ENCODE data around the gene TADA3. TPM values are rescaled to one million over a fixed set of nuclear protein-coding genes. Genes with fewer than 3 reads are reported as not detected.
A peak's percentile ranks its signal among the peaks of the same experiment; 100 is the strongest.

Gene TADA3
- total RNA-seq, 6 experiments from 2014 or later, result 69.2 to 84.9 (median 77.0) TPM

DNA sequence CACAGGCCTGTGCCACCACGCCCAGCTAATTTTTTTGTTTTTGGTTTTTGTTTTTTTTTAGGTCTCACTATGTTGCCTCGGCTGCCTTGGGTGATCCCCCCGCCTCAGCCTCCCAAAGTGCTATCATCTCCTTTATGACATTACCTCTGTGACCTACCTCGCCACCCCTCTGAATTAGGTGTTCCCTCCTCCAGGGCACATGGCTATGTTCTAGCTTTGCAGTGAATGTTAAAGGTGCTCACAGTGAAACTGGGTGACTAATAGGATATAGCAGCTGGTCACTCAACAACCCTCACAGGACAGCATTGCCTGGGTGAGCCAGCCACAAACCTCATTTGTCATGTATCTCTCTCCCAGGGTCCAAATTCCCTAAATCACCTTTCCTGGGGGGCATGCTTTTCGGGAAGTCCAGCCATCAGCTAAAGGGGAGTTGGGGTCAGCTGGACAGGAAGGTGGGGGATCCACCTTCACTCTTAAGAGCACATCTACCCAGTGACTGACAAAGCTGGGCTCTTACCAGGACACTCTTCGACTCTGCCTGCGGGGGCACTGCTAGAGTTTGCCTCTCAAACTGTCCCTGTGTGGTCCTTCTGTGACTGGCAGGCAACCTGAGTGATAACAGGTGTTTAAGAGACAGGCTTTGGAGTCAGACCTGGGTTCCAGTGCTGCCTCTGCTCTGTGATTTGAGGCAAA lies 16.2 kb upstream of the TADA3 start:
- Mint-ChIP-seq H3K4me1 (ENCODE audit: low read depth) (peaks cover 49% of the 10 kb centered on the region), H3K27me3 (ENCODE audit: insufficient read depth) (peaks cover 2% of the 10 kb centered on the region), H3K9me3 (no peaks in the 10 kb centered on the region), H3K36me3 (ENCODE audit: low read depth) (peaks cover 22% of the 10 kb centered on the region), H3K27ac (peak overlapping the region; percentile 97), H3K4me3 (no peak overlapping the region)
- TF ChIP-seq, protein P1, sequence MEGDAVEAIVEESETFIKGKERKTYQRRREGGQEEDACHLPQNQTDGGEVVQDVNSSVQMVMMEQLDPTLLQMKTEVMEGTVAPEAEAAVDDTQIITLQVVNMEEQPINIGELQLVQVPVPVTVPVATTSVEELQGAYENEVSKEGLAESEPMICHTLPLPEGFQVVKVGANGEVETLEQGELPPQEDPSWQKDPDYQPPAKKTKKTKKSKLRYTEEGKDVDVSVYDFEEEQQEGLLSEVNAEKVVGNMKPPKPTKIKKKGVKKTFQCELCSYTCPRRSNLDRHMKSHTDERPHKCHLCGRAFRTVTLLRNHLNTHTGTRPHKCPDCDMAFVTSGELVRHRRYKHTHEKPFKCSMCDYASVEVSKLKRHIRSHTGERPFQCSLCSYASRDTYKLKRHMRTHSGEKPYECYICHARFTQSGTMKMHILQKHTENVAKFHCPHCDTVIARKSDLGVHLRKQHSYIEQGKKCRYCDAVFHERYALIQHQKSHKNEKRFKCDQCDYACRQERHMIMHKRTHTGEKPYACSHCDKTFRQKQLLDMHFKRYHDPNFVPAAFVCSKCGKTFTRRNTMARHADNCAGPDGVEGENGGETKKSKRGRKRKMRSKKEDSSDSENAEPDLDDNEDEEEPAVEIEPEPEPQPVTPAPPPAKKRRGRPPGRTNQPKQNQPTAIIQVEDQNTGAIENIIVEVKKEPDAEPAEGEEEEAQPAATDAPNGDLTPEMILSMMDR (IDR thresholded peaks at IDR 0.05), result peak; percentile 66
- peak; percentile 50 for DNase-seq

DNA sequence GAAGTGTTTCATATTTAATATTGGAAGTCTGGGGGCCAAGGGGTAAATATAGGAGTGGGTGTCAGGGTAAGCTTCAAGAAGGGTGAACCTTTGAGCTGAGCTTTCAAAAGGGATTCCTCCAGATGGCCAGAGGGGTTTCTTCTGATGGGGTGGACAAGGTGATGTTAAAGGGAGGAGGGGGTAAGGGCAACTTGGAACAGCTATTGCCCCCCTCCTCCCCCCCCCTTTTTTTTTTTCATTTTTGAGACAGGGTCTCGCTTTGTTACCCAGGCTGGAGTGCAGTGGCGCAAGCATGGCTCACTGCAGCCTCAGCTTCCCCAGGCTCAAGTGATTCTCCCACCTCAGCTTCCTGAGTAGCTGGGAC lies 15.7 kb upstream of the TADA3 start:
- TF ChIP-seq, protein P1 (IDR thresholded peaks at IDR 0.05), result no peak
- DNase-seq, result no peak
- peaks cover 4% of the 10 kb centered on the region for H3K27me3 Mint-ChIP-seq (ENCODE audit: insufficient read depth)
- no peak overlapping the region for H3K4me3 Mint-ChIP-seq
- peaks cover 53% of the 10 kb centered on the region for H3K4me1 Mint-ChIP-seq (ENCODE audit: low read depth)
- H3K9me3 Mint-ChIP-seq, result no peaks in the 10 kb centered on the region
- H3K27ac Mint-ChIP-seq, result peak overlapping the region; percentile 97
- peaks cover 22% of the 10 kb centered on the region for H3K36me3 Mint-ChIP-seq (ENCODE audit: low read depth)

DNA sequence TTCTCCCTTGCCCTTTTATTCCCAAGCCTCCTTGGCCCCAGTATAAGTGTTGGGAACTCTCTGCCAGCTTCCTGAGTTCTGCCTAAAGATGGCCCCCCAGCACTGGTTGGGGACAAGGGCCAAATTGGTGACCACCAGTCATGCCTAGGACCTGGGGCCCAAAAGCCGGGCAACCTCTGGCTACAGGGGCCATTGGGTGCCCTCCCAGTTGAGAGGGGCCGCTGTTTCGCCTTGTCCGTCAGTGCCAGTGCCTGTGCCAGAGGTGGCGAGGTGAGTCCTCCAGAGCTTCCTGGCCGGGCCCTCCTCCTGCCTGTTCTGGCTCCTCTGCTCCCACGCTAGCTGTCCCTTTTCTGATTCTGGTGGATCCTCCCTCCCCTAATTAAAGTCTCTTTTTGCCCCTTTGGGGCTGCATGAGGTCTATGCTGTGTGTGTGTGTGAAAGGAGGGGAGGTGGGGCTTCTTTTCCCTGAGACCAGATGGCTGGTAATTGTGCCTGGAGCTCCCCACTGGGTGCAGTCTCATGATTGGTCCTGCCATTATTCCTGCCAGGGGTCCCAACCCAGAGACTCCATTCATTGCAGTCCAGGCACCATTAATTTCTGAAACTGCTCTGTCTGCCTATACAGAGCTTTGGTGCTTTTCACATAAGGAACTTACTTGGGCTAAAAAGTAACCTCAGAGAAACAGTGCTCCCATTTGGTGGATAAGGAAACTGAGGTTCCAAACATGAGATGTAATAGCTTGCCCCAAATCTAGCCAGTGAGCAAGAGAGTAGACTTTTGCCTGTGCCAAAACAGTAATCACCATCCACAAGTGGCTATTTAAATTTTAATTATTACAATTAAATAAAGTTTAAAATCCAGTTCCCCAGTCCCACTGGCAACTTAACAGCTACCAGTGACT lies 14.7 kb upstream of the TADA3 start:
- TF ChIP-seq, protein P1 (IDR thresholded peaks at IDR 0.05), result no peak
- Mint-ChIP-seq H3K36me3 (ENCODE audit: low read depth) (peaks cover 22% of the 10 kb centered on the region), H3K9me3 (no peaks in the 10 kb centered on the region), H3K27me3 (ENCODE audit: insufficient read depth) (peaks cover 7% of the 10 kb centered on the region), H3K27ac (peak overlapping the region; percentile 97), H3K4me1 (ENCODE audit: low read depth) (peaks cover 53% of the 10 kb centered on the region), H3K4me3 (no peak overlapping the region)
- DNase-seq, result no peak

DNA sequence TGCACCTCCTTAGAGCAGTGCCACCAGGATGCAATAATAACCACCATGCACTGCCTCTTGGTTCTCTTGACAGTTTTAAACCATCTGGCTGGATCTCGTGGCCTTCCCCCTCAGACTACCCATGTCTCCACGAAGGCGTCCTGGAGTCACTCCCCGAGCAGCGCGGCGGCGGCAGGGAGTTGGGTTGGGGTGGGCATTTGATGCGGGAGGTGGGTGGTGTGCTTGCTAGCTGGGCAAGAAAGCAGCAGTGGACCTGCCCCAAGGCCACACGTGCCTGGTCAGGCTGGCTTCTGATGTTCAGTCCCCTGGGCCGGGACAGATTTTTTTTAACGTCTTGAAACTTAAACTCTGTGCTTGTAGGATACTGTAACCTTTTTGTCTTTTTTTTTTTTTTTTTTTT lies 13.9 kb upstream of the TADA3 start:
- H3K4me3 Mint-ChIP-seq, result no peak overlapping the region
- TF ChIP-seq, protein P1 (IDR thresholded peaks at IDR 0.05), result no peak
- no peak for DNase-seq
- no peaks in the 10 kb centered on the region for H3K9me3 Mint-ChIP-seq
- peaks cover 7% of the 10 kb centered on the region for H3K27me3 Mint-ChIP-seq (ENCODE audit: insufficient read depth)
- H3K36me3 Mint-ChIP-seq (ENCODE audit: low read depth), result peaks cover 14% of the 10 kb centered on the region
- H3K27ac Mint-ChIP-seq, result no peak overlapping the region
- H3K4me1 Mint-ChIP-seq (ENCODE audit: low read depth), result peaks cover 45% of the 10 kb centered on the region

DNA sequence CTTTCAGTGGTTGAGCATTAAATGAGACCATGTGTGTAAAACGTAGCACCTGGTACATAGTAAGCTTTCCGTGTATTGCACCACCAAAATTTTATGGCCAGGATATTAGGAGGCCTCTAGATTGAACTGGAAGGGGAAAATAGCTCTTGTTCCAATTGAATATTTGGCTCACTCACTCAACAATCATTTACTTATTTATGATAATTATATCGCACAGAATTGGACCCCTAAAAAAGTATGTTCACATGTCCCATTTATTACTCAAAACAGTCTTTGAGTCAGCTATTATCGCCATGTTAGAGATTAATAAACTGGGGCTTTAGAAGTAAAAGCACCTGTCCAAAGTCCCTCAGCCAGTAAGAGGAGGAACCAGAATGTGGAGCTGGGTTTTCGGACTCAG lies 12.7 kb upstream of the TADA3 start:
- H3K27ac Mint-ChIP-seq, result no peak overlapping the region
- peaks cover 7% of the 10 kb centered on the region; the same call in 1 of the 2 replicates for H3K27me3 Mint-ChIP-seq (ENCODE audit: insufficient read depth)
- no peaks in the 10 kb centered on the region for H3K9me3 Mint-ChIP-seq
- peaks cover 12% of the 10 kb centered on the region for H3K36me3 Mint-ChIP-seq (ENCODE audit: low read depth)
- no peak for DNase-seq
- TF ChIP-seq, protein P1 (IDR thresholded peaks at IDR 0.05), result no peak
- H3K4me1 Mint-ChIP-seq (ENCODE audit: low read depth), result peaks cover 35% of the 10 kb centered on the region
- no peak overlapping the region for H3K4me3 Mint-ChIP-seq

Data from HFFc6 (cell line).